Gastroesophageal sphincter (tissue), 3 donors: ENCODE measurements around the gene DGLUCY.
"Not testable (repeated sequence)": the region's sequence is repeated elsewhere in the genome, so short reads cannot be mapped to it uniquely, and the experiment has no call there.

Experiments
- POLR2AphosphoS5 ChIP-seq: sonication (generic); formaldehyde crosslinking; IDR thresholded peaks from one replicate; pipeline ENCODE4 v1.6.1; 2017; ENCODE audit warnings: antibody characterized with exemption
- TF ChIP-seq, protein P1 (sequence below), 4 experiments: fragments of 200-600 bp in 2 of 4; fragments of 450-650 bp in 2 of 4; sonication (generic) in 1 of 4; IDR thresholded peaks; one replicate each; pipeline ENCODE4 v1.5.1; 2017 to 2019; ENCODE audit warnings: antibody characterized with exemption in 4 of 4, mild to moderate bottlenecking in 2 of 4, moderate library complexity in 2 of 4

DNA sequence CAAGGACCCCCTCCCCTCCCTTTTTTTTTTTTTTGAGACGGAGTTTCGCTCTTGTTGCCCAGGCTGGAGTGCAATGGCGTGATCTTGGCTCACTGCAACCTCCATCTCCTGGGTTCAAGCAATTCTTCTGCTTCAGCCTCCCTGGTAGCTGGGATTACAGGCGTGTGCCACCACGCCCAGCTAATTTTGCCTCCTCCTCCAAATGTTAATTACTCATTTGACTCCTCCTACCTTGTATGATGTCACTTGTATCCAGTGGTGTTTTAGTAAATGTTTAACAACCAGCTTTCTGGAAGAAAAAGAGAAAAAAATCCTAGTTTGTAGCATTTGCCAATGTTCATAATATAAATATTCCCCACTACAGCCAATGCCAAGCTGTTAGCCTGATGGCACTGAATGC, 16.2 kb upstream of the DGLUCY start:
- TF ChIP-seq, protein P1, sequence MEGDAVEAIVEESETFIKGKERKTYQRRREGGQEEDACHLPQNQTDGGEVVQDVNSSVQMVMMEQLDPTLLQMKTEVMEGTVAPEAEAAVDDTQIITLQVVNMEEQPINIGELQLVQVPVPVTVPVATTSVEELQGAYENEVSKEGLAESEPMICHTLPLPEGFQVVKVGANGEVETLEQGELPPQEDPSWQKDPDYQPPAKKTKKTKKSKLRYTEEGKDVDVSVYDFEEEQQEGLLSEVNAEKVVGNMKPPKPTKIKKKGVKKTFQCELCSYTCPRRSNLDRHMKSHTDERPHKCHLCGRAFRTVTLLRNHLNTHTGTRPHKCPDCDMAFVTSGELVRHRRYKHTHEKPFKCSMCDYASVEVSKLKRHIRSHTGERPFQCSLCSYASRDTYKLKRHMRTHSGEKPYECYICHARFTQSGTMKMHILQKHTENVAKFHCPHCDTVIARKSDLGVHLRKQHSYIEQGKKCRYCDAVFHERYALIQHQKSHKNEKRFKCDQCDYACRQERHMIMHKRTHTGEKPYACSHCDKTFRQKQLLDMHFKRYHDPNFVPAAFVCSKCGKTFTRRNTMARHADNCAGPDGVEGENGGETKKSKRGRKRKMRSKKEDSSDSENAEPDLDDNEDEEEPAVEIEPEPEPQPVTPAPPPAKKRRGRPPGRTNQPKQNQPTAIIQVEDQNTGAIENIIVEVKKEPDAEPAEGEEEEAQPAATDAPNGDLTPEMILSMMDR (IDR thresholded peaks at IDR 0.05), result not testable (repeated sequence)
- not testable (repeated sequence) for TF ChIP-seq POLR2AphosphoS5
